H9 (cell line): Measurements from ENCODE around the gene UBAC2. TPM values are rescaled to one million over a fixed set of nuclear protein-coding genes. Genes with fewer than 3 reads are reported as not detected.

ENCODE experiments used
- DNase-seq: peaks from one replicate; pipeline ENCODE4 v3.0.0-alpha.2; 2017
- H2AFZ ChIP-seq: one replicate; pipeline ENCODE4 v1.6.1; 2013; ENCODE audit warnings: mild to moderate bottlenecking, low read length, control low read depth, moderate library complexity
- H2AK5ac ChIP-seq: 2 replicates; pipeline ENCODE4 v1.6.1; 2013; ENCODE audit warnings: low read length, control low read depth, mixed read lengths; ENCODE audit not compliant: insufficient read length
- H2BK120ac ChIP-seq: one replicate; pipeline ENCODE4 v1.6.1; 2013; ENCODE audit warnings: low read depth, mild to moderate bottlenecking, low read length, control low read depth, inconsistent platforms; ENCODE audit not compliant: poor library complexity, severe bottlenecking
- H2BK12ac ChIP-seq: 2 replicates; pipeline ENCODE4 v1.6.1; 2013; ENCODE audit warnings: low read length, control low read depth, mixed read lengths, low read depth; ENCODE audit not compliant: insufficient read length
- H2BK15ac ChIP-seq: 2 replicates; pipeline ENCODE4 v1.6.1; 2013; ENCODE audit warnings: low read depth, low read length, control low read depth
- H2BK20ac ChIP-seq: one replicate; pipeline ENCODE4 v1.6.1; 2013; ENCODE audit warnings: low read depth, mild to moderate bottlenecking, low read length, control low read depth, inconsistent platforms; ENCODE audit not compliant: poor library complexity, severe bottlenecking
- H2BK5ac ChIP-seq: 2 replicates; pipeline ENCODE4 v1.6.1; 2013; ENCODE audit warnings: low read length, control low read depth, mixed read lengths; ENCODE audit not compliant: insufficient read length
- H3K14ac ChIP-seq: 2 replicates; pipeline ENCODE4 v1.6.1; 2013; ENCODE audit warnings: low read length, control low read depth; ENCODE audit not compliant: insufficient read depth
- H3K18ac ChIP-seq: 2 replicates; pipeline ENCODE4 v1.6.1; 2013; ENCODE audit warnings: low read depth, mild to moderate bottlenecking, mixed read lengths, low read length, control low read depth; ENCODE audit not compliant: insufficient read length
- H3K23ac ChIP-seq: 2 replicates; pipeline ENCODE4 v1.6.1; 2013; ENCODE audit warnings: low read length, control low read depth, mixed read lengths, low read depth; ENCODE audit not compliant: insufficient read length
- H3K23me2 ChIP-seq: 2 replicates; pipeline ENCODE4 v1.6.1; 2013; ENCODE audit warnings: low read depth, mild to moderate bottlenecking, mixed read lengths, low read length, control low read depth; ENCODE audit not compliant: insufficient read length, poor library complexity, severe bottlenecking
- H3K27ac ChIP-seq: 2 replicates; pipeline ENCODE4 v1.5.1; 2013; ENCODE audit warnings: low read length, control low read depth, mixed read lengths, low read depth; ENCODE audit not compliant: insufficient read length
- H3K27me3 ChIP-seq: 2 replicates; pipeline ENCODE4 v1.6.1; 2013; ENCODE audit warnings: low read length, control low read depth, inconsistent platforms; ENCODE audit not compliant: insufficient read depth
- H3K4ac ChIP-seq: 2 replicates; pipeline ENCODE4 v1.6.1; 2013; ENCODE audit warnings: low read depth, mild to moderate bottlenecking, control low read depth, inconsistent platforms, low read length, moderate library complexity
- H3K4me1 ChIP-seq: 2 replicates; pipeline ENCODE4 v1.6.1; 2013; ENCODE audit warnings: low read length, control low read depth, inconsistent platforms; ENCODE audit not compliant: insufficient read depth
- H3K4me2 ChIP-seq: 2 replicates; pipeline ENCODE4 v1.6.1; 2013; ENCODE audit warnings: low read length, control low read depth, mixed read lengths; ENCODE audit not compliant: insufficient read length, insufficient read depth
- H3K56ac ChIP-seq: 2 replicates; pipeline ENCODE4 v1.6.1; 2013; ENCODE audit warnings: low read depth, mild to moderate bottlenecking, mixed read lengths, low read length, control low read depth; ENCODE audit not compliant: insufficient read length
- H3K79me1 ChIP-seq: 2 replicates; pipeline ENCODE4 v1.6.1; 2013; ENCODE audit warnings: low read depth, mild to moderate bottlenecking, moderate library complexity, low read length, control low read depth, inconsistent platforms; ENCODE audit not compliant: insufficient read depth, poor library complexity, severe bottlenecking
- H3K79me2 ChIP-seq: 2 replicates; pipeline ENCODE4 v1.6.1; 2013; ENCODE audit warnings: low read length, control low read depth, inconsistent platforms; ENCODE audit not compliant: insufficient read depth
- H3K9ac ChIP-seq: 2 replicates; pipeline ENCODE4 v1.6.1; 2013; ENCODE audit warnings: low read length, control low read depth, mixed read lengths; ENCODE audit not compliant: insufficient read length; ENCODE audit errors: extremely low read depth
- H3K9me3 ChIP-seq: one replicate; pipeline ENCODE4 v1.6.1; 2013; ENCODE audit warnings: low read depth, low read length, inconsistent platforms; ENCODE audit not compliant: control insufficient read depth
- H3T11ph ChIP-seq: one replicate; pipeline ENCODE4 v1.6.1; 2013; ENCODE audit warnings: mild to moderate bottlenecking, low read length, control low read depth, inconsistent platforms
- H4K20me1 ChIP-seq: one replicate; pipeline ENCODE4 v1.6.1; 2013; ENCODE audit not compliant: control insufficient read depth, insufficient read length, insufficient read depth
- H4K5ac ChIP-seq: 2 replicates; pipeline ENCODE4 v1.6.1; 2013; ENCODE audit warnings: low read depth, mild to moderate bottlenecking, mixed read lengths, low read length, control low read depth; ENCODE audit not compliant: insufficient read length
- H4K8ac ChIP-seq: replicated peaks from 2 replicates; pipeline ENCODE4 v1.6.1; 2013; ENCODE audit warnings: low read length, control low read depth, mixed read lengths, low read depth; ENCODE audit not compliant: insufficient read length
- H4K91ac ChIP-seq: 2 replicates; pipeline ENCODE4 v1.6.1; 2013; ENCODE audit warnings: low read depth, mild to moderate bottlenecking, moderate library complexity, mixed read lengths, low read length, control low read depth; ENCODE audit not compliant: insufficient read length
- H3K27ac Mint-ChIP-seq, 3 experiments: 2 replicates in 2 of 3; 3 replicates in 1 of 3; pipeline ENCODE4 v1.8.0; 2020 to 2021; ENCODE audit warnings: mixed read lengths in 3 of 3, mild to moderate bottlenecking in 1 of 3, moderate library complexity in 1 of 3
- H3K27me3 Mint-ChIP-seq: 2 replicates; pipeline ENCODE4 v1.8.0; 2021; ENCODE audit warnings: low read depth, mild to moderate bottlenecking, moderate library complexity, mixed read lengths
- H3K36me3 Mint-ChIP-seq, 3 experiments: 2 replicates in 2 of 3; 3 replicates in 1 of 3; pipeline ENCODE4 v1.8.0; 2020 to 2021; ENCODE audit warnings: low read depth in 3 of 3, mixed read lengths in 3 of 3; ENCODE audit not compliant: insufficient read depth in 1 of 3
- H3K4me1 Mint-ChIP-seq, 2 experiments: 2 replicates each; pipeline ENCODE4 v1.8.0; 2020; ENCODE audit warnings: mixed read lengths in 2 of 2
- H3K4me3 Mint-ChIP-seq, 2 experiments: 2 replicates in 1 of 2; 3 replicates in 1 of 2; pipeline ENCODE4 v1.8.0; 2020 to 2021; ENCODE audit warnings: mild to moderate bottlenecking in 2 of 2, mixed read lengths in 2 of 2, moderate library complexity in 1 of 2
- H3K9me3 Mint-ChIP-seq, 2 experiments: 2 replicates in 1 of 2; 3 replicates in 1 of 2; pipeline ENCODE4 v1.8.0; 2020; ENCODE audit warnings: mild to moderate bottlenecking in 2 of 2, mixed read lengths in 2 of 2, moderate library complexity in 1 of 2
- WGBS: extraction: QIAGEN DNeasy Blood & Tissue Kit; methylation state at CpG from one replicate; pipeline ENCODE4 v1.1.7; 2013; ENCODE audit warnings: missing lambda C conversion rate, low lambda C conversion rate, mixed read lengths; ENCODE audit not compliant: insufficient read length; ENCODE audit errors: extremely low coverage; 5-methylcytosine and 5-hydroxymethylcytosine counted together
- total RNA-seq: library from RNA; stranded (reverse); gene quantifications from 2 replicates; pipeline ENCODE4 v1.2.1, GENCODE V29; 2021
- TF ChIP-seq, protein P1 (sequence below): fragments of 200-600 bp; sonication (generic); conservative IDR thresholded peaks from 3 replicates; pipeline ENCODE4 v1.8.0; 2021; ENCODE audit warnings: antibody characterized with exemption, mild to moderate bottlenecking

The UBAC2 gene
- total RNA-seq, 1 experiment from 2014 or later = 52.3 TPM

DNA sequence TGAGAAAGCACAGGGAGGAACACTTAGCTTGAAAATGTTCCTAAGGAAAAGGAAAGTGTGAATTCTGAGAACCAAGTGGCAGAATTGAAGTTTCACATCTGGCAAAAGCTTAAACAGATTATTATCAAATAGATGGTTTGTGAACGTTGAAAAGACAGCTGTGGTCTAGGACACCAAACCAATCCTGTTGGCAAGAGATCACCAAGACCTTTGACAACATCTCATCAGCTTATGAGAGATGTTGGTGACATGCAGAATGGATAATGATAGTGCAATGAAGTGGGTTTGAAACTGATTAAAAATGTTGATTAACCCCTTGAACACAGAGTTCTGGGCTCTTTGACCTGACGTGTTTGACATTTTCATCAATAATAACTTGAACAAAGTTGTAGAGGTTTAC is 181.1 kb downstream of the UBAC2 start:
- Mint-ChIP-seq H3K4me3 (no peak overlapping the region), H3K27me3 (no peaks in the 10 kb centered on the region; the same call in 1 of the 2 replicates), H3K36me3 (peaks cover 10 to 31% (median 26%) of the 10 kb centered on the region in 3 experiments), H3K27ac (no peak overlapping the region; a peak in 1 of 7 replicates), H3K9me3 (no peaks in the 10 kb centered on the region), H3K4me1 (peaks cover 40 to 46% of the 10 kb centered on the region in 2 experiments)
- DNase-seq = no peak
- Histone ChIP-seq H3K14ac (no peak overlapping the region), H3K9me3 (no peaks in the 10 kb centered on the region), H2BK120ac (no peak overlapping the region), H3K4ac (no peak overlapping the region), H3K23me2 (no peaks in the 10 kb centered on the region), H3K79me2 (no peaks in the 10 kb centered on the region), H3K56ac (no peak overlapping the region), H4K8ac (no peak overlapping the region), H2BK12ac (no peak overlapping the region), H2BK5ac (no peak overlapping the region), H2AFZ (no peak overlapping the region), H2BK15ac (no peak overlapping the region), H3T11ph (no peak overlapping the region), H3K9ac (no peak overlapping the region), H4K20me1 (no peaks in the 10 kb centered on the region), H4K91ac (no peak overlapping the region), H3K79me1 (no peaks in the 10 kb centered on the region), H4K5ac (no peak overlapping the region), H3K27ac (no peak overlapping the region), H3K27me3 (no peaks in the 10 kb centered on the region), H2AK5ac (no peak overlapping the region), H3K4me2 (no peak overlapping the region), H3K18ac (no peak overlapping the region), H2BK20ac (no peak overlapping the region), H3K23ac (no peak overlapping the region), H3K4me1 (peaks cover 18% of the 10 kb centered on the region)
- WGBS = no CpG with 5 or more reads among the region's 2 CpGs
- TF ChIP-seq, protein P1, sequence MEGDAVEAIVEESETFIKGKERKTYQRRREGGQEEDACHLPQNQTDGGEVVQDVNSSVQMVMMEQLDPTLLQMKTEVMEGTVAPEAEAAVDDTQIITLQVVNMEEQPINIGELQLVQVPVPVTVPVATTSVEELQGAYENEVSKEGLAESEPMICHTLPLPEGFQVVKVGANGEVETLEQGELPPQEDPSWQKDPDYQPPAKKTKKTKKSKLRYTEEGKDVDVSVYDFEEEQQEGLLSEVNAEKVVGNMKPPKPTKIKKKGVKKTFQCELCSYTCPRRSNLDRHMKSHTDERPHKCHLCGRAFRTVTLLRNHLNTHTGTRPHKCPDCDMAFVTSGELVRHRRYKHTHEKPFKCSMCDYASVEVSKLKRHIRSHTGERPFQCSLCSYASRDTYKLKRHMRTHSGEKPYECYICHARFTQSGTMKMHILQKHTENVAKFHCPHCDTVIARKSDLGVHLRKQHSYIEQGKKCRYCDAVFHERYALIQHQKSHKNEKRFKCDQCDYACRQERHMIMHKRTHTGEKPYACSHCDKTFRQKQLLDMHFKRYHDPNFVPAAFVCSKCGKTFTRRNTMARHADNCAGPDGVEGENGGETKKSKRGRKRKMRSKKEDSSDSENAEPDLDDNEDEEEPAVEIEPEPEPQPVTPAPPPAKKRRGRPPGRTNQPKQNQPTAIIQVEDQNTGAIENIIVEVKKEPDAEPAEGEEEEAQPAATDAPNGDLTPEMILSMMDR = no peak
